H1 (cell line): ENCODE results near the gene NMNAT3. TPM values are rescaled to one million over a fixed set of nuclear protein-coding genes. Genes with fewer than 3 reads are reported as not detected.

ENCODE experiments used
- CTCF ChIA-PET: fragments of 300-600 bp; sonication (Branson Sonifier 250); formaldehyde crosslinking; loops from one replicate; lab custom pipeline; 2021; ENCODE audit not compliant: partially characterized antibody; lab: Charles Lee
- POLR2A ChIA-PET: fragments of 300-600 bp; sonication (Branson Sonifier 250); formaldehyde crosslinking; loops from one replicate; lab custom pipeline; 2021; ENCODE audit warnings: inconsistent platforms; ENCODE audit not compliant: partially characterized antibody; lab: Charles Lee
- DNase-seq, 2 experiments: peaks; one replicate each; pipeline versions ENCODE4 v3.0.0 to v3.0.0-alpha.2; 2010 to 2022; ENCODE audit warnings: low spot score in 2 of 2, low read depth in 1 of 2, mixed read lengths in 1 of 2
- FAIRE-seq: peaks from 2 replicates; lab custom pipeline; 2011; peaks lifted over from hg19 to GRCh38; lab: Jason Lieb, UNC
- H2AFZ ChIP-seq: 2 replicates; pipeline ENCODE4 v1.8.1; 2012; ENCODE audit warnings: low read length, inconsistent platforms
- H2AK5ac ChIP-seq: 2 replicates; pipeline ENCODE4 v1.6.1; 2013; ENCODE audit warnings: low read depth, low read length
- H2BK120ac ChIP-seq: replicated peaks from 2 replicates; pipeline ENCODE3; 2013; ENCODE audit warnings: low read depth, low read length, inconsistent platforms
- H2BK12ac ChIP-seq: 2 replicates; pipeline ENCODE4 v1.6.1; 2013; ENCODE audit warnings: low read depth, low read length
- H2BK15ac ChIP-seq: 2 replicates; pipeline ENCODE4 v1.6.1; 2013; ENCODE audit warnings: low read length
- H2BK20ac ChIP-seq: 2 replicates; pipeline ENCODE4 v1.6.1; 2013; ENCODE audit warnings: low read length
- H2BK5ac ChIP-seq: 2 replicates; pipeline ENCODE4 v1.6.1; 2013; ENCODE audit warnings: low read depth, low read length
- H3K14ac ChIP-seq: 2 replicates; pipeline ENCODE4 v1.6.1; 2013; ENCODE audit warnings: inconsistent platforms; ENCODE audit not compliant: insufficient read length
- H3K18ac ChIP-seq: 2 replicates; pipeline ENCODE4 v1.6.1; 2013; ENCODE audit warnings: low read length; ENCODE audit errors: extremely low read depth
- H3K23ac ChIP-seq: 2 replicates; pipeline ENCODE4 v1.6.1; 2013; ENCODE audit warnings: inconsistent platforms; ENCODE audit not compliant: insufficient read length
- H3K23me2 ChIP-seq: 2 replicates; pipeline ENCODE4 v1.6.1; 2013; ENCODE audit warnings: low read depth, low read length
- H3K27ac ChIP-seq: 2 replicates; pipeline ENCODE4 v1.6.1; 2011; ENCODE audit warnings: low read depth, low read length, inconsistent platforms
- H3K27me3 ChIP-seq, 4 experiments: replicated peaks in 1 of 4; 1 replicate in 1 of 4; 2 replicates in 3 of 4; pipeline versions ENCODE4 v1.6.1 to v1.8.1; 2011 to 2013; ENCODE audit warnings: low read length in 3 of 4, mild to moderate bottlenecking in 3 of 4, inconsistent platforms in 2 of 4, mixed read lengths in 2 of 4, moderate library complexity in 1 of 4; ENCODE audit not compliant: control insufficient read depth in 3 of 4, insufficient read depth in 3 of 4; ENCODE audit errors: extremely low read depth in 1 of 4
- H3K36me3 ChIP-seq, 4 experiments: 2 replicates each; pipeline versions ENCODE4 v1.6.1 to v1.8.1; 2011 to 2013; ENCODE audit warnings: mild to moderate bottlenecking in 4 of 4, low read length in 3 of 4, moderate library complexity in 2 of 4, control low read depth in 1 of 4, inconsistent platforms in 1 of 4; ENCODE audit not compliant: insufficient read depth in 4 of 4, control insufficient read depth in 2 of 4
- H3K4ac ChIP-seq: replicated peaks from 2 replicates; pipeline ENCODE3; 2013; ENCODE audit warnings: low read length, low read depth, mixed read lengths, inconsistent platforms; ENCODE audit not compliant: insufficient read length
- H3K4me1 ChIP-seq, 4 experiments: replicated peaks in 1 of 4; 1 replicate in 1 of 4; 2 replicates in 3 of 4; pipeline versions ENCODE4 v1.6.1 to v1.8.1; 2011 to 2013; ENCODE audit warnings: low read length in 3 of 4, inconsistent platforms in 2 of 4, mixed read lengths in 1 of 4; ENCODE audit not compliant: insufficient read depth in 4 of 4, control insufficient read depth in 3 of 4
- H3K4me2 ChIP-seq, 2 experiments: 2 replicates each; pipeline versions ENCODE4 v1.6.1 to v1.8.1; 2011 to 2013; ENCODE audit warnings: low read depth in 2 of 2, low read length in 2 of 2, control low read depth in 1 of 2, inconsistent platforms in 1 of 2, mild to moderate bottlenecking in 1 of 2; ENCODE audit not compliant: insufficient read depth in 1 of 2
- H3K4me3 ChIP-seq, 4 experiments: fragments of 200-600, 300-600 bp in 1 of 4; sonication (generic), shearing (Covaris generic), sonication (Bioruptor Twin) in 1 of 4; 2 replicates each; pipeline versions ENCODE4 v1.5.1 to v1.8.1; 2011 to 2016; ENCODE audit warnings: low read length in 4 of 4, low read depth in 3 of 4, control low read depth in 2 of 4, inconsistent platforms in 2 of 4, mild to moderate bottlenecking in 2 of 4, mixed read lengths in 1 of 4, moderate library complexity in 1 of 4; ENCODE audit not compliant: insufficient read depth in 2 of 4; ENCODE audit errors: extremely low read depth in 1 of 4
- H3K56ac ChIP-seq: replicated peaks from 2 replicates; pipeline ENCODE3; 2013; ENCODE audit warnings: low read depth, mild to moderate bottlenecking, mixed read lengths, low read length, inconsistent platforms; ENCODE audit not compliant: insufficient read length
- H3K79me1 ChIP-seq: 2 replicates; pipeline ENCODE4 v1.6.1; 2013; ENCODE audit warnings: low read depth, low read length, control low read depth
- H3K79me2 ChIP-seq, 2 experiments: 2 replicates each; pipeline versions ENCODE4 v1.6.1 to v1.8.1; 2012 to 2013; ENCODE audit warnings: low read length in 2 of 2, mild to moderate bottlenecking in 2 of 2, inconsistent platforms in 1 of 2; ENCODE audit not compliant: insufficient read depth in 2 of 2, control insufficient read depth in 1 of 2
- H3K9ac ChIP-seq, 4 experiments: replicated peaks in 1 of 4; 1 replicate in 1 of 4; 2 replicates in 3 of 4; pipeline versions ENCODE4 v1.6.1 to v1.8.1; 2011 to 2013; ENCODE audit warnings: low read depth in 3 of 4, low read length in 3 of 4, control low read depth in 2 of 4, mild to moderate bottlenecking in 2 of 4, moderate library complexity in 2 of 4, inconsistent platforms in 1 of 4; ENCODE audit errors: extremely low read depth in 1 of 4
- H3K9me3 ChIP-seq, 2 experiments: 2 replicates each; pipeline versions ENCODE4 v1.6.1 to v1.8.1; 2012 to 2013; ENCODE audit warnings: mild to moderate bottlenecking in 2 of 2, moderate library complexity in 2 of 2, control low read depth in 1 of 2, inconsistent platforms in 1 of 2, low read depth in 1 of 2, low read length in 1 of 2, mixed read lengths in 1 of 2; ENCODE audit not compliant: insufficient read depth in 2 of 2
- H4K20me1 ChIP-seq, 2 experiments: replicated peaks in 1 of 2; 2 replicates each; pipeline versions ENCODE3 to v1.8.1; 2011 to 2013; ENCODE audit warnings: inconsistent platforms in 2 of 2, low read length in 2 of 2, mild to moderate bottlenecking in 1 of 2; ENCODE audit not compliant: insufficient read depth in 2 of 2, control insufficient read depth in 1 of 2
- H4K5ac ChIP-seq: 2 replicates; pipeline ENCODE4 v1.6.1; 2013; ENCODE audit warnings: low read length, low read depth, mixed read lengths, inconsistent platforms; ENCODE audit not compliant: insufficient read length
- H4K8ac ChIP-seq: 2 replicates; pipeline ENCODE4 v1.8.0; 2013; ENCODE audit warnings: mild to moderate bottlenecking, moderate library complexity, low read length, inconsistent platforms; ENCODE audit not compliant: insufficient read depth; ENCODE audit errors: extremely low read depth
- H4K91ac ChIP-seq: replicated peaks from 2 replicates; pipeline ENCODE3; 2013; ENCODE audit warnings: low read length, mixed read lengths, inconsistent platforms; ENCODE audit not compliant: insufficient read length
- CHD2 ChIP-seq: IDR thresholded peaks from 2 replicates; pipeline ENCODE4 v1.6.1; 2012; ENCODE audit warnings: low read length, improper control_type of control experiment
- EP300 ChIP-seq, 2 experiments: IDR thresholded peaks; 1 replicate in 1 of 2; 2 replicates in 1 of 2; pipeline ENCODE4 v1.6.1; 2011 to 2012; ENCODE audit warnings: low read depth in 2 of 2, low read length in 2 of 2, mild to moderate bottlenecking in 2 of 2, borderline replicate concordance in 1 of 2, inconsistent platforms in 1 of 2, moderate library complexity in 1 of 2
- EZH2 ChIP-seq: fragments of 200-600 bp; sonication (generic); IDR thresholded peaks from 2 replicates; pipeline ENCODE4 v1.7.1; 2012; ENCODE audit warnings: low read depth, mild to moderate bottlenecking, moderate library complexity, low read length, inconsistent platforms; ENCODE audit not compliant: severe bottlenecking
- GTF2F1 ChIP-seq: IDR thresholded peaks from 2 replicates; pipeline ENCODE4 v1.6.1; 2012; ENCODE audit warnings: low read depth, low read length, improper control_type of control experiment, borderline replicate concordance
- KDM1A ChIP-seq: fragments of 200-600, 300-600 bp; sonication (generic); IDR thresholded peaks from 2 replicates; pipeline ENCODE4 v1.7.1; 2016; ENCODE audit warnings: mild to moderate bottlenecking, low read length, borderline replicate concordance
- MAFK ChIP-seq: IDR thresholded peaks from 2 replicates; pipeline ENCODE4 v1.6.1; 2012; ENCODE audit warnings: low read depth, mild to moderate bottlenecking, improper control_type of control experiment, low read length
- SAP30 ChIP-seq: fragments of 300-600 bp; sonication (generic); IDR thresholded peaks from 2 replicates; pipeline ENCODE4 v1.7.1; 2012; ENCODE audit warnings: low read length, moderate library complexity, mild to moderate bottlenecking, inconsistent platforms; ENCODE audit not compliant: insufficient read depth, insufficient replicate concordance
- SP4 ChIP-seq: IDR thresholded peaks from 2 replicates; pipeline ENCODE4 v1.6.1; 2012; ENCODE audit warnings: low read length, inconsistent platforms
- TEAD4 ChIP-seq: IDR thresholded peaks from 2 replicates; pipeline ENCODE4 v1.6.1; 2012; ENCODE audit warnings: low read depth, low read length, inconsistent platforms, mixed read lengths
- WGBS, 2 experiments: shearing (Covaris generic) in 1 of 2; methylation state at CpG; one replicate each; pipeline versions ENCODE4 v1.1.6 to v1.1.7; 2013 to 2015; ENCODE audit warnings: low lambda C conversion rate in 2 of 2, mixed read lengths in 2 of 2, inconsistent platforms in 1 of 2, low coverage in 1 of 2, missing lambda C conversion rate in 1 of 2; ENCODE audit not compliant: insufficient replicate concordance in 2 of 2, insufficient coverage in 1 of 2, insufficient read length in 1 of 2; ENCODE audit errors: extremely low coverage in 1 of 2, missing lambda C conversion rate in 1 of 2; 5-methylcytosine and 5-hydroxymethylcytosine counted together
- polyA plus RNA-seq, 7 experiments: library from polyadenylated mRNA; depleted of rRNA in 3 of 7; stranded (reverse) in 5 of 7; unstranded in 2 of 7; fragments of >200 nt in 5 of 7; fragments of 200-250 nt in 2 of 7; gene quantifications; 1 replicate in 5 of 7; 2 replicates in 1 of 7; 4 replicates in 1 of 7; pipeline versions ENCODE4 v1.2.1 to v1.2.3, GENCODE V29; 2011 to 2013; ENCODE audit warnings: missing spikeins in 2 of 7, mixed read lengths in 2 of 7
- total RNA-seq: library from RNA; stranded (reverse); fragmentation: NEBNext Ultra II Directional; extraction: Animal tissue kit (Norgen Biotek cat#: 25700); gene quantifications from 2 replicates; pipeline ENCODE4 v1.2.1, GENCODE V29; 2021
- TF ChIP-seq, protein P1 (sequence below): IDR thresholded peaks from 2 replicates; pipeline ENCODE4 v1.6.1; 2011; ENCODE audit warnings: low read depth, mild to moderate bottlenecking, low read length; ENCODE audit not compliant: insufficient read depth
- TF ChIP-seq, protein P2 (sequence below): IDR thresholded peaks from 2 replicates; pipeline ENCODE4 v1.6.1; 2012; ENCODE audit warnings: inconsistent platforms
- TF ChIP-seq, protein P3 (sequence below): IDR thresholded peaks from 2 replicates; pipeline ENCODE4 v1.6.1; 2012; ENCODE audit warnings: inconsistent platforms

NMNAT3 gene
- total and polyA plus RNA-seq, 2 of the 8 experiments (the other 6 are each of a cell fraction or from before 2014, with no cell fraction given) = 4.2 to 4.3 TPM

DNA sequence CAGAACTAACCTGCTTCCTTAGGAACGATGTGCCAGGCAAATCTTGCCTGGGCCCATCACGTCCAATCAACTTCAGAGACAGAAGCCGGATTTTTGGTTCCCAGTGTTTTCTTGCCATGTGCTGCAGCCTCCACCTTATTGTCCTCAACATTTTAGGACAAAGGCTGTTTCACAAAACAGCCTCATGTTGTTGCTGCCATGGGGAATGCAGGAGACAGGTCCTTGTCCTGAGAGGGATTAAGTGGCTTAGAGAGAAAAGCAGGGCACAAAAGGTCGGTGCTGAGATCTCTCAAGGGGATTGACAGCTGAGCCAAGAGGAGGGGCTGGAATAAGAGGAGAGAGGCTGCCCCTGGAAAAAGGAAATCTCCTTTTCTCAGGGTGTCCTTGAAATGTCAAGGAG is 11.3 kb upstream of the NMNAT3 start:
- Histone ChIP-seq H3K4ac (no peak overlapping the region), H2AK5ac (no peak overlapping the region), H3K36me3 (no peaks in the 10 kb centered on the region), H3K4me3 (no peak overlapping the region), H3K9me3 (no peaks in the 10 kb centered on the region), H3K4me2 (no peak overlapping the region), H3K27me3 (no peaks in the 10 kb centered on the region; a peak in 1 of 7 replicates), H4K91ac (no peak overlapping the region), H2BK12ac (no peak overlapping the region), H3K14ac (no peak overlapping the region), H3K4me1 (peaks cover 0 to 3% (median 0%) of the 10 kb centered on the region in 4 experiments; a peak in 1 of 7 replicates), H3K79me1 (no peaks in the 10 kb centered on the region), H4K8ac (no peak overlapping the region; the same call in 1 of the 2 replicates), H3K23me2 (peaks cover 2% of the 10 kb centered on the region; the same call in 1 of the 2 replicates), H2BK5ac (no peak overlapping the region), H3K56ac (no peak overlapping the region), H3K79me2 (no peaks in the 10 kb centered on the region), H4K20me1 (no peaks in the 10 kb centered on the region), H2AFZ (peak overlapping the region; percentile 95), H2BK15ac (no peak overlapping the region), H4K5ac (no peak overlapping the region), H2BK120ac (no peak overlapping the region), H3K9ac (no peak overlapping the region), H3K18ac (no peak overlapping the region), H3K23ac (no peak overlapping the region), H2BK20ac (no peak overlapping the region), H3K27ac (no peak overlapping the region; the same call in 1 of the 2 replicates)
- no peak for TF ChIP-seq CHD2
- TF ChIP-seq KDM1A = no peak
- TF ChIP-seq GTF2F1 = no peak
- no peak for TF ChIP-seq EZH2
- TF ChIP-seq SP4 = no peak
- 0 out of 2 replicates have a peak, but pooled peaks have one; percentile 12 for TF ChIP-seq TEAD4
- TF ChIP-seq, protein P1, sequence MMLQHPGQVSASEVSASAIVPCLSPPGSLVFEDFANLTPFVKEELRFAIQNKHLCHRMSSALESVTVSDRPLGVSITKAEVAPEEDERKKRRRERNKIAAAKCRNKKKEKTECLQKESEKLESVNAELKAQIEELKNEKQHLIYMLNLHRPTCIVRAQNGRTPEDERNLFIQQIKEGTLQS = no peak
- TF ChIP-seq, protein P2, sequence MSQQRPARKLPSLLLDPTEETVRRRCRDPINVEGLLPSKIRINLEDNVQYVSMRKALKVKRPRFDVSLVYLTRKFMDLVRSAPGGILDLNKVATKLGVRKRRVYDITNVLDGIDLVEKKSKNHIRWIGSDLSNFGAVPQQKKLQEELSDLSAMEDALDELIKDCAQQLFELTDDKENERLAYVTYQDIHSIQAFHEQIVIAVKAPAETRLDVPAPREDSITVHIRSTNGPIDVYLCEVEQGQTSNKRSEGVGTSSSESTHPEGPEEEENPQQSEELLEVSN = no peak
- TF ChIP-seq SAP30 = no peak
- no peak for TF ChIP-seq MAFK
- TF ChIP-seq EP300 (IDR thresholded peaks at IDR 0.05; ENCODE audit: borderline replicate concordance in 1 of 2, low read depth in 2 of 2, low read length in 2 of 2) = no peak
- TF ChIP-seq, protein P3, sequence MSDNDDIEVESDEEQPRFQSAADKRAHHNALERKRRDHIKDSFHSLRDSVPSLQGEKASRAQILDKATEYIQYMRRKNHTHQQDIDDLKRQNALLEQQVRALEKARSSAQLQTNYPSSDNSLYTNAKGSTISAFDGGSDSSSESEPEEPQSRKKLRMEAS = peak; percentile 32; the same call in 1 of the 2 replicates
- DNase-seq (no peak), FAIRE-seq (peak; percentile 13)
- WGBS, 2 experiments = 68% methylated on average over 4 of the region's 4 CpGs; no CpG with 5 or more reads in 1 of the 2 experiments
- POLR2A ChIA-PET = no interaction called here
- CTCF ChIA-PET = interaction anchor here (1.5 kb wide), 1 partner anchor 27 kb away, joined by 3 read pairs; no protein-coding TSS in a partner anchor
